Muscle of leg (tissue), 16 donors: ENCODE results near the gene PTGFRN. TPM values are rescaled to one million over a fixed set of nuclear protein-coding genes. Genes with fewer than 3 reads are reported as not detected.
A peak's percentile ranks its signal among the peaks of the same experiment; 100 is the strongest.
"Not testable (repeated sequence)": the region's sequence is repeated elsewhere in the genome, so short reads cannot be mapped to it uniquely, and the experiment has no call there.

Experiments
- DNase-seq: peaks from one replicate; pipeline ENCODE4 v3.0.0; 2013
- H3K27ac ChIP-seq: one replicate; pipeline ENCODE4 v1.5.1; 2013; ENCODE audit warnings: mild to moderate bottlenecking, low read length, control low read depth
- H3K27me3 ChIP-seq: one replicate; pipeline ENCODE4 v1.6.1; 2013; ENCODE audit warnings: low read length; ENCODE audit not compliant: control insufficient read depth, insufficient read depth
- H3K36me3 ChIP-seq: one replicate; pipeline ENCODE4 v1.6.1; 2013; ENCODE audit warnings: low read length; ENCODE audit not compliant: control insufficient read depth, insufficient read depth
- H3K4me1 ChIP-seq: one replicate; pipeline ENCODE4 v1.6.1; 2013; ENCODE audit warnings: low read length; ENCODE audit not compliant: control insufficient read depth, insufficient read depth
- H3K4me3 ChIP-seq: one replicate; pipeline ENCODE4 v1.5.1; 2013; ENCODE audit warnings: low read length, control low read depth
- H3K9me3 ChIP-seq: replicated peaks from 2 replicates; pipeline ENCODE4 v1.6.1; 2013; ENCODE audit warnings: low read depth, low read length; ENCODE audit not compliant: control insufficient read depth
- WGBS: methylation state at CpG from one replicate; pipeline ENCODE4 v1.1.5; 2013; ENCODE audit warnings: missing lambda C conversion rate; ENCODE audit not compliant: insufficient coverage; 5-methylcytosine and 5-hydroxymethylcytosine counted together
- long read RNA-seq, 11 donors: transcript quantifications; one replicate each; lab custom pipeline, GENCODE V29; 2026
- polyA plus RNA-seq, 8 donors: library from polyadenylated mRNA; unstranded; fragments of 120-200 nt; gene quantifications; one replicate each; pipeline versions ENCODE4 v1.2.1 to v1.2.3, GENCODE V29; 2013; ENCODE audit warnings: inconsistent platforms in 1 of 8, low replicate concordance in 1 of 8; ENCODE audit not compliant: insufficient read length in 8 of 8, insufficient read depth in 1 of 8
- total RNA-seq: library from RNA; stranded (reverse); fragments of 120-200 nt; gene quantifications from one replicate; pipeline ENCODE4 v1.2.4, GENCODE V29; 2013

PTGFRN gene
- total RNA-seq, result 127 TPM
- 100 to 1,000 TPM in 7 of 8 donors, 10 to 100 TPM in 1; 74.1 to 157 (median 128) TPM for polyA plus RNA-seq
- long read RNA-seq, donor 1, full-length matches to known transcripts, result 1 of 1 reads
- long read RNA-seq, donor 1, partial matches to known transcripts, result 0 of 1 reads
- long read RNA-seq, donor 1, other reads (novel, unspliced or antisense), result 0 of 1 reads
- long read RNA-seq, donor 2, result 0 reads
- long read RNA-seq, donor 3, full-length matches to known transcripts, result 11 of 17 reads
- long read RNA-seq, donor 3, partial matches to known transcripts, result 6 of 17 reads
- long read RNA-seq, donor 3, other reads (novel, unspliced or antisense), result 0 of 17 reads
- long read RNA-seq, donor 4, full-length matches to known transcripts, result 5 of 24 reads
- long read RNA-seq, donor 4, partial matches to known transcripts, result 19 of 24 reads
- long read RNA-seq, donor 4, other reads (novel, unspliced or antisense), result 0 of 24 reads
- long read RNA-seq, donor 5, full-length matches to known transcripts, result 19 of 56 reads
- long read RNA-seq, donor 5, partial matches to known transcripts, result 37 of 56 reads
- long read RNA-seq, donor 5, other reads (novel, unspliced or antisense), result 0 of 56 reads
- long read RNA-seq, donor 6, full-length matches to known transcripts, result 9 of 9 reads
- long read RNA-seq, donor 6, partial matches to known transcripts, result 0 of 9 reads
- long read RNA-seq, donor 6, other reads (novel, unspliced or antisense), result 0 of 9 reads
- long read RNA-seq, donor 7, full-length matches to known transcripts, result 2 of 10 reads
- long read RNA-seq, donor 7, partial matches to known transcripts, result 8 of 10 reads
- long read RNA-seq, donor 7, other reads (novel, unspliced or antisense), result 0 of 10 reads
- long read RNA-seq, donor 8, full-length matches to known transcripts, result 1 of 87 reads
- long read RNA-seq, donor 8, partial matches to known transcripts, result 86 of 87 reads
- long read RNA-seq, donor 8, other reads (novel, unspliced or antisense), result 0 of 87 reads
- long read RNA-seq, donor 9, full-length matches to known transcripts, result 8 of 21 reads
- long read RNA-seq, donor 9, partial matches to known transcripts, result 13 of 21 reads
- long read RNA-seq, donor 9, other reads (novel, unspliced or antisense), result 0 of 21 reads
- long read RNA-seq, donor 10, full-length matches to known transcripts, result 4 of 23 reads
- long read RNA-seq, donor 10, partial matches to known transcripts, result 19 of 23 reads
- long read RNA-seq, donor 10, other reads (novel, unspliced or antisense), result 0 of 23 reads
- long read RNA-seq, donor 11, full-length matches to known transcripts, result 7 of 17 reads
- long read RNA-seq, donor 11, partial matches to known transcripts, result 10 of 17 reads
- long read RNA-seq, donor 11, other reads (novel, unspliced or antisense), result 0 of 17 reads

- H3K36me3 ChIP-seq, result peaks cover 2% of the 10 kb centered on the region
- H3K9me3 ChIP-seq, result no peaks in the 10 kb centered on the region
- H3K27me3 ChIP-seq, result no peaks in the 10 kb centered on the region
- WGBS, result 2% methylated on average over 83 of the region's 86 CpGs
- peak within 1 kb of the TSS; percentile 92 for H3K27ac ChIP-seq
- H3K4me1 ChIP-seq, result peaks cover 33% of the 10 kb centered on the region
- H3K4me3 ChIP-seq, result peak within 1 kb of the TSS; percentile 74
- peak; percentile 91 for DNase-seq
These were observed at the start of gene PTGFRN for GRCh38 chr1:116909512-116910378. TSS of gene PTGFRN (plus strand) at chr1:116909916. CDS start at chr1:116910204, 288 bp downstream.

- not testable (repeated sequence) for H3K27me3 ChIP-seq, H3K4me3 ChIP-seq, H3K27ac ChIP-seq, H3K36me3 ChIP-seq, H3K9me3 ChIP-seq, DNase-seq
- peaks cover 20% of the 10 kb centered on the region for H3K4me1 ChIP-seq
- WGBS, result 85% methylated on average over 2 of the region's 2 CpGs
These were observed 49.5 kb upstream of the PTGFRN start for GRCh38 chr1:116860167-116860566.

- DNase-seq, result no peak
- Histone ChIP-seq H3K36me3 (no peaks in the 10 kb centered on the region), H3K9me3 (no peaks in the 10 kb centered on the region), H3K27ac (no peak overlapping the region), H3K4me1 (peaks cover 10% of the 10 kb centered on the region), H3K4me3 (no peak overlapping the region), H3K27me3 (no peaks in the 10 kb centered on the region)
- WGBS, result 100% methylated on average over 1 of the region's 3 CpGs
These were observed 48.6 kb upstream of the PTGFRN start for GRCh38 chr1:116861137-116861536.

GRCh38 chr1:116863031-116863430 is 46.7 kb upstream of the PTGFRN start:
- not testable (repeated sequence) for H3K36me3 ChIP-seq, H3K27me3 ChIP-seq, H3K9me3 ChIP-seq, DNase-seq, H3K4me3 ChIP-seq, H3K4me1 ChIP-seq, H3K27ac ChIP-seq
- 87% methylated on average over 3 of the region's 3 CpGs for WGBS

- H3K36me3 ChIP-seq, H3K4me1 ChIP-seq, H3K27me3 ChIP-seq, H3K4me3 ChIP-seq, H3K27ac ChIP-seq, DNase-seq, H3K9me3 ChIP-seq: not testable (repeated sequence)
- WGBS, result 100% methylated on average over 2 of the region's 2 CpGs
These were observed 43.2 kb upstream of the PTGFRN start for GRCh38 chr1:116866478-116866877.

- no peak for DNase-seq
- WGBS, result 19% methylated on average over 2 of the region's 3 CpGs
- no peaks in the 10 kb centered on the region for H3K27me3 ChIP-seq
- H3K4me3 ChIP-seq, result no peak overlapping the region
- H3K4me1 ChIP-seq, result no peaks in the 10 kb centered on the region
- H3K36me3 ChIP-seq, result no peaks in the 10 kb centered on the region
- H3K27ac ChIP-seq, result no peak overlapping the region
- H3K9me3 ChIP-seq, result no peaks in the 10 kb centered on the region
These were observed 41.3 kb upstream of the PTGFRN start for GRCh38 chr1:116868385-116868784.

- H3K36me3 ChIP-seq, result no peaks in the 10 kb centered on the region
- H3K9me3 ChIP-seq, result no peaks in the 10 kb centered on the region
- DNase-seq, result no peak
- H3K27ac ChIP-seq, result no peak overlapping the region
- WGBS, result 83% methylated on average over 1 of the region's 4 CpGs
- no peaks in the 10 kb centered on the region for H3K27me3 ChIP-seq
- no peaks in the 10 kb centered on the region for H3K4me1 ChIP-seq
- H3K4me3 ChIP-seq, result no peak overlapping the region
These were observed 40.1 kb upstream of the PTGFRN start for GRCh38 chr1:116869611-116870010.

GRCh38 chr1:116870300-116870699 is 39.4 kb upstream of the PTGFRN start:
- DNase-seq, result peak; percentile 67
- H3K4me1 ChIP-seq, result peaks cover under 1% of the 10 kb centered on the region
- 58% methylated on average over 6 of the region's 7 CpGs for WGBS

GRCh38 chr1:116871779-116872146 is 38.0 kb upstream of the PTGFRN start:
- no peak overlapping the region for H3K4me3 ChIP-seq
- no peaks in the 10 kb centered on the region for H3K9me3 ChIP-seq
- no peaks in the 10 kb centered on the region for H3K36me3 ChIP-seq
- no peak overlapping the region for H3K27ac ChIP-seq
- peaks cover 5% of the 10 kb centered on the region for H3K4me1 ChIP-seq
- peak; percentile 76 for DNase-seq
- no peaks in the 10 kb centered on the region for H3K27me3 ChIP-seq
- WGBS, result 60% methylated on average over 1 of the region's 4 CpGs

More at GRCh38 chr1:116870300-116870699, 39.4 kb upstream of the PTGFRN start:
- no peaks in the 10 kb centered on the region for H3K9me3 ChIP-seq
- H3K4me3 ChIP-seq, result no peak overlapping the region
- no peaks in the 10 kb centered on the region for H3K36me3 ChIP-seq
- no peak overlapping the region for H3K27ac ChIP-seq
- no peaks in the 10 kb centered on the region for H3K27me3 ChIP-seq
